ENCODE data around the gene DAAM2.
A peak's percentile ranks its signal among the peaks of the same experiment; 100 is the strongest.

- no peak for TF ChIP-seq SP1 (IDR thresholded peaks at IDR 0.05)
- peak; percentile 36; the same call in 1 of the 2 replicates for TF ChIP-seq PKNOX1 (IDR thresholded peaks at IDR 0.05)
- TF ChIP-seq HDGF (IDR thresholded peaks at IDR 0.05; ENCODE audit: borderline replicate concordance) = no peak
- TF ChIP-seq TARDBP (IDR thresholded peaks at IDR 0.05) = no peak
- no peak for TF ChIP-seq FOXK2 (IDR thresholded peaks at IDR 0.05)
- TF ChIP-seq ARNT (IDR thresholded peaks at IDR 0.05) = no peak
- TF ChIP-seq NFRKB (IDR thresholded peaks at IDR 0.05) = no peak
- no peak for TF ChIP-seq BHLHE40 (IDR thresholded peaks at IDR 0.05; ENCODE audit: borderline replicate concordance)
Observed at GRCh38 chr6:39812496-39812852, 20.3 kb downstream of the DAAM2 start.
